ENCODE measurements around the gene UPF3A.

The UPF3A gene

GRCh38 chr13:114334305-114335053, 53.1 kb downstream of the UPF3A start:
- TF ChIP-seq SIN3A (IDR thresholded peaks at IDR 0.05; ENCODE audit: borderline replicate concordance, insufficient read depth, low read length) (no peak), POLR2AphosphoS5 (IDR thresholded peaks at IDR 0.05; ENCODE audit: low read depth, low read length) (no peak)

GRCh38 chr13:114338959-114339358, 57.6 kb downstream of the UPF3A start:
- TF ChIP-seq REST (IDR thresholded peaks at IDR 0.05; ENCODE audit: insufficient read depth in 1 of 2, low read depth in 2 of 2, low read length in 2 of 2) (no peak), TAF1 (IDR thresholded peaks at IDR 0.05; ENCODE audit: borderline replicate concordance, insufficient read depth, low read length) (no peak), SIN3A (IDR thresholded peaks at IDR 0.05; ENCODE audit: borderline replicate concordance, insufficient read depth, low read length) (no peak), POLR2AphosphoS5 (IDR thresholded peaks at IDR 0.05; ENCODE audit: low read depth, low read length) (no peak)

GRCh38 chr13:114339857-114340534, 58.6 kb downstream of the UPF3A start:
- no peak for TF ChIP-seq REST (IDR thresholded peaks at IDR 0.05; ENCODE audit: insufficient read depth in 1 of 2, low read depth in 2 of 2, low read length in 2 of 2)

GRCh38 chr13:114341003-114341777, 59.8 kb downstream of the UPF3A start:
- no peak for TF ChIP-seq TAF1 (IDR thresholded peaks at IDR 0.05; ENCODE audit: borderline replicate concordance, insufficient read depth, low read length)
- no peak for TF ChIP-seq FOXP2 (optimal IDR thresholded peaks at IDR 0.05; ENCODE audit: borderline replicate concordance, extremely low read depth, extremely low read length, insufficient read depth)
- no peak for TF ChIP-seq REST (IDR thresholded peaks at IDR 0.05; ENCODE audit: insufficient read depth in 1 of 2, low read depth in 2 of 2, low read length in 2 of 2)
- no peak for TF ChIP-seq POLR2AphosphoS5 (IDR thresholded peaks at IDR 0.05; ENCODE audit: low read depth, low read length)
